Smooth muscle cell of the pulmonary artery (primary cell): ENCODE measurements around the gene CCR8. TPM values are rescaled to one million over a fixed set of nuclear protein-coding genes. Genes with fewer than 3 reads are reported as not detected.

Source experiments
- total RNA-seq: library from RNA; depleted of rRNA; stranded (reverse); fragments of >200 nt; gene quantifications from 2 replicates; pipeline ENCODE4 v1.2.3, GENCODE V29; 2014

CCR8 gene, protein sequence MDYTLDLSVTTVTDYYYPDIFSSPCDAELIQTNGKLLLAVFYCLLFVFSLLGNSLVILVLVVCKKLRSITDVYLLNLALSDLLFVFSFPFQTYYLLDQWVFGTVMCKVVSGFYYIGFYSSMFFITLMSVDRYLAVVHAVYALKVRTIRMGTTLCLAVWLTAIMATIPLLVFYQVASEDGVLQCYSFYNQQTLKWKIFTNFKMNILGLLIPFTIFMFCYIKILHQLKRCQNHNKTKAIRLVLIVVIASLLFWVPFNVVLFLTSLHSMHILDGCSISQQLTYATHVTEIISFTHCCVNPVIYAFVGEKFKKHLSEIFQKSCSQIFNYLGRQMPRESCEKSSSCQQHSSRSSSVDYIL
- not detected in 2 replicates for total RNA-seq

DNA sequence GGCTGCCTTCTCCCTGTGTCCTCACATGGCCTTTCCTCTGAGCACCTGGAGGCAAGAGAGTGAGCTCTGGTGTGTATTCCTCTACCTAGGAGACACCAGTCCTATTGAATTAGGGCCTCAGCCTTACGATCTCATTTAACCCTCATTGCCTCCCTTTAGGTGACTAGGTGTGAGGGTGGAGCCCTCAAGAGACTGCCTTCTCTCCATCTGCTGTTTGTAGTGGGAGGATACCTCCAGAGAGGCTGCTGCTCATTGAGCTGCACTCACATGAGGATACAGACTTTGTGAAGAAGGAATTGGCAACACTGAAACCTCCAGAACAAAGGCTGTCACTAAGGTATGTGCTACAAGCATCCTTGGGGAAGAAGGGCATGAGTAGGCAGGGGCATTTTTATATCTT, at the start of gene CCR8:
Gene CCR8 (plus strand): TSS at position 217 of the 400 bp plus-strand sequence. CDS start 2,623 bp downstream, outside the sequence.

DNA sequence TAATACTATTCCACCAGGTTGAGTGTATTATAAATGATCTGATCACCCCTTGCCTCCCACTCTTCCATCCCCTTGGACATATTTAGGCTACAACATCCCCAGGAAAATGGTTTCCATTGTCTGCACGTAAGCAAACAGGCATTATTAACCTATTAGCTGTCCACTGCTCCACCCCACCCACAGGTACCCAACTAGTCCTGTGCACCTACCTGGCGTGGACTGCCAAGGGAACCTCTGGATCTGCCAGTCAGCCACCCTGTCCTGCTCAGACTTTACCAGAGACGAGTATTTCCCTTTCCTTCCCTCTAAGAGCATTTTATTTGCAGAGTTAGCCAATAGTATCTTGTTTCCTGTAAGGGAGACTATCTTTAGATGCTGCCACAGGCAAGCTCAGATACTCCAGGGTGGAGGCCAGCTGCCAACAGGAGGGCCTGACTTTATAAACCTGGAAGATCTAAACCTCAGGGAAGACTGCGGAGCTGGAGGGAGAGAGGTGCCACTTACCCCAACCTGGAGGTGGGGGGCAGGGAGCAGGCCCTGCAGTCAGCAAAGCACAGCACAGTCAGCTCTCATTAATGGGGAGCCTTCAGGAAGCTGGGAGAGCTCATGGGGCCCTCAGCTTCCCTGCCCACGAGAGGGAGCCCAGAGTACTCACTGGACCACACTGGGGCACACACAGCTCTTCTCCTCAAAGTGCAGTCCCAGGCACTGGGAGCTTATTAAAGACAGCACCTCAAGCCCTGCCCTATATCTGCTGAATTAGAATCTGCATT, 49.6 kb upstream of the CCR8 start, which contains the start of gene CX3CR1:
Gene CX3CR1 (minus strand): TSS at position 292 of the 773 bp plus-strand sequence. CDS start 13,527 bp downstream, outside the sequence.

Other genes starting within 250 kb of the CCR8 start
- gene GORASP1, start 222.1 kb upstream of the CCR8 start, total RNA-seq, result 45.6 and 52.8 TPM in 2 replicates
- gene TTC21A, start 222.0 kb upstream of the CCR8 start, total RNA-seq, result 3.2 and 6.8 TPM in 2 replicates
- 6.5 and 11.5 TPM in 2 replicates for gene CSRNP1, start 176.1 kb upstream of the CCR8 start, total RNA-seq
- 0.07 TPM in 2 replicates for gene XIRP1, start 137.1 kb upstream of the CCR8 start, total RNA-seq
- gene CX3CR1, start 49.7 kb upstream of the CCR8 start, total RNA-seq, result under 0.01 TPM in 1 of 2 replicates, not detected in the other
- 19.2 and 22.0 TPM in 2 replicates for gene SLC25A38, start 53.7 kb downstream of the CCR8 start, total RNA-seq
- gene RPSA, start 77.0 kb downstream of the CCR8 start, total RNA-seq, result 818 and 877 TPM in 2 replicates
- gene MOBP, start 138.0 kb downstream of the CCR8 start, total RNA-seq, result not detected in 2 replicates